Astrocyte of the spinal cord (primary cell): ENCODE data around the gene PLD5.

Experiments used
- DNase-seq: peaks from one replicate; pipeline ENCODE4 v3.0.0; 2011; ENCODE audit warnings: low read depth, low spot score
- H3K4me3 ChIP-seq: 2 replicates; pipeline ENCODE4 v1.5.1; 2011; ENCODE audit warnings: low read depth, mild to moderate bottlenecking, low read length, moderate library complexity
- CTCF ChIP-seq: IDR thresholded peaks from 2 replicates; pipeline ENCODE4 v1.5.1; 2012; ENCODE audit warnings: low read depth, mild to moderate bottlenecking, low read length, inconsistent platforms
- in situ Hi-C: cut with HindIII; loops from 2 replicates; pipeline ENCODE4 v1.10.0; 2017; ENCODE audit warnings: low sequenced_read_pairs

PLD5 gene

GRCh38 chr1:242425232-242425631 lies 99.3 kb downstream of the PLD5 start:
- no peak for DNase-seq
- in situ Hi-C loops = no loop called here
- H3K4me3 ChIP-seq = no peak overlapping the region
- no peak for TF ChIP-seq CTCF

DNA sequence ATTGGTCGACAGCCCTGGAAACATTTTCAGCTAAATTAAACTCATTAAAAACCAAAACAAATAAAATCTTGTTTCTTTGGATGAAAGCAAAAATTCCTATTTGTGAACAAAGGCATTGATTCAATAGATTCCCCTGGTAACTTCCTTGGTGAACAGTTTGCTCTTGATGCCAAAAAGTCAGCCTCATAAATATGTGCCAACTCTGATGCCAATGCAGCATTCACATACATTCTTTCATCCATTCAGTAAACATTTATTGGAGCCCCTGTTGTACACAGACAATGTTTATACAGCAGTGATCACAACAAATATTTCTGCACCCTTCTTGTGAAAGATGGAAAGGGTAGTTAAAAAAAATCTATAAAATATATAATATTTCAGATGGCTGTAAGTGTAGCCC lies 107.8 kb downstream of the PLD5 start:
- no peak overlapping the region for H3K4me3 ChIP-seq
- in situ Hi-C loops = no loop called here
- TF ChIP-seq CTCF = no peak
- DNase-seq = no peak

DNA sequence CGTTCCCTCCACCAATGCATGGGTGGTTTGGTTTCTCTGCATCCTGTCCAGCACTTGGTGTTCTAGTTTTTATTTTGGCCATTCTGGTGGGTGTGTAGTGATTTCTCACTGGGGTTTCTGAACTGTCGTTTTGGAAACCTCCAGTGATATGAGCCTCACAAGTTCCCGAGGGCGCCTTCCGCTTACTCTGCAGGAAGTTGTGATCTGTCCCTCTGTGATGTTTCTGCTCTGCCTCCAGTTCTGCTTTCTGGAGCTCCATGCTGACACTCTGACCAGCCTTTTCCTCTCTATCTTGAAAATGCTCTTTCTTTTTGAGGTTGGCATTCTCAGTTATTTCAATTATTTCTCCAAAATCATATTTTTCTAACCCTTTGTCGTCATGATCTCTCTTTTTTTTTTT lies 111.6 kb downstream of the PLD5 start:
- no peak for DNase-seq
- in situ Hi-C loops = no loop called here
- TF ChIP-seq CTCF = no peak

GRCh38 chr1:242411901-242412300 lies 112.6 kb downstream of the PLD5 start:
- no peak for DNase-seq
- in situ Hi-C loops = no loop called here
- TF ChIP-seq CTCF = no peak
- no peak overlapping the region for H3K4me3 ChIP-seq

More for the DNA sequence above, 111.6 kb downstream of the PLD5 start:
- no peak overlapping the region for H3K4me3 ChIP-seq

- no peak for DNase-seq
- H3K4me3 ChIP-seq = no peak overlapping the region
- no peak for TF ChIP-seq CTCF
- in situ Hi-C loops = no loop called here
Observed at GRCh38 chr1:242405947-242406346, 118.5 kb downstream of the PLD5 start.

DNA sequence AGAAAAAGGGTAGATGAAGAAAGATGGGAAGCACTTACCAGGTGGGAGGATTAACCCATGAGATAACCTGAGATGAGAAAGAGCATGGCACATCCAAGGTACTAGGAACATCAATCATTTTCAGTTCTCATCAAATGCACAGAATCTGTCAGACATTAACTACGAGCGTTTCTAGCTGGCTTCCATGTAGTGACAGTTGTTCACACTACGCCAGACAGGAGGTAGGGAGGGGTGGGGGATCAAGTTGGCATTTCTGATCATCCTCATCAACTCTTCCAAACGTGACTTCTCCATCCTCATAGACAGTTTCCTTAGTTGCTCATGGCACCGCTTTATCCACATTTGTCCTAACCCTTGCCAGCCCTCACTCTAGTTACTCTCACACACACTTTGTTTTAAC lies 120.2 kb downstream of the PLD5 start:
- no peak for DNase-seq
- in situ Hi-C loops = no loop called here
- no peak for TF ChIP-seq CTCF
- H3K4me3 ChIP-seq = no peak overlapping the region

DNA sequence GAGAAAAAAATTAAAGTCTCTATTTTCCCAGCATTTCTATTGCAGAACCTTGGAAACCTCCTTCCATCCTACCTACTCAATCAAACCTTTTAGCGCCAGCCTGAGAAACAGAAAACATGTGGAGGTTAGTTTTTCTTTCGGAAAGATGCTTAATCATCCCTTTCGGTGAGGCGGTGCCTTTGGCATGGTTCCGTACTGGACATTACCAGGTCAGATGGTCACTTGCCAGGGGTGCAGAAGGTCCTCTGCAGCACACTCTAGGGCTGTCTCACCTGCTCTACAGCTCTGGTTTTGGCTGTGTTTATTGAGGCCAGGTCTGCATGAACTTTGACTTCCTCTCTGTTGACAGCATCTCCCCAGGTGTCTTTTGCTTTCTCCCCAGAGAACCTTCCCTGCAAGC lies 121.5 kb downstream of the PLD5 start:
- in situ Hi-C loops = no loop called here
- no peak overlapping the region for H3K4me3 ChIP-seq
- DNase-seq = no peak
- no peak for TF ChIP-seq CTCF
